Erythroblast (primary cell): ENCODE measurements around the gene SLC3A2.

ENCODE experiments used
- GATA1 ChIP-seq: IDR thresholded peaks from 2 replicates; pipeline ENCODE4 v1.6.1; 2011; ENCODE audit warnings: low read depth, mild to moderate bottlenecking, control low read depth, low read length, moderate library complexity
- POLR2A ChIP-seq: IDR thresholded peaks from 2 replicates; pipeline ENCODE4 v1.6.1; 2011; ENCODE audit warnings: mild to moderate bottlenecking, low read length

DNA sequence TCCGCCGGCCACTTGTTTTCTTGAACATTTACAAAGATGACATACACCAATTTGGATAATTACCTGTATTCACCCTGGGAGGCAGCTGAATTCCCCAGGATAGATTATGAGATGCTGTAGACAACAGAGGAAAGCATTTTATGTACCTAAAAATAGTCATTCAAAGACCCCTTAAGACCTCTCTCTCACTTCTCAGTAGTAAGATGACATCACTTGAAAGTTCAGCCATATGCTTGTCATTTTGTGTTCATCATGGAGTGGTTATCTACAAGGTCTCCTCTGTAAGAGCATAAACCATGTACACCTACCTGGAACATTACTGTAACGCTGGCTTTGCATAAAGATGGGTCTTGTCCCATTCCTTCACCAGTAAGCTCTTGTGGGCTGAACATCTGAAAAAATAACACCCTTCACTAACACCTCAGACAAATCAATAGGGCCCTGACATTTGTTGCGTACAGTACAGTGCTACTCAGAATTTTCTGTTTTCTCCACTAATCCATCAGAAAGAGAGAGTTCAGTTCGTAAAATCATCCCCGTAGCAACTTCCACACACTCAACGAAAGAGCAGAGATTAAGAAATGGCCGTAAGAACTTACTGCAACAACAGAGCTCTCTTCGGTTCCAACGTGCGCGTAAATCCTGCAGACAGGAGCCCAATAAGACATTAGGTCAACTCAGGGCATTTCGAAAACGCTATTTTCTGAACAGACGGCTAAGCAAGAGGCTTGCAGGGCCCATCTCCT is 25.7 kb upstream of the SLC3A2 start:
- TF ChIP-seq POLR2A = no peak
- TF ChIP-seq GATA1 = no peak
